ENCODE data around the gene DOLPP1. TPM values are rescaled to one million over a fixed set of nuclear protein-coding genes. Genes with fewer than 3 reads are reported as not detected.

The DOLPP1 gene
- total and polyA plus RNA-seq, 4 donors: 14.6 to 15.6 (median 15.0) TPM

GRCh38 chr9:129074106-129074505 lies 6.8 kb upstream of the DOLPP1 start:
- H3K4me3 ChIP-seq (ENCODE audit: low read depth in 1 of 3, low read length in 3 of 3): no peak overlapping the region
- H3K27me3 ChIP-seq (ENCODE audit: control insufficient read depth in 4 of 4, insufficient read depth in 4 of 4, low read length in 3 of 4): no peaks in the 10 kb centered on the region
- no peak overlapping the region for H3K27ac ChIP-seq (ENCODE audit: low read depth in 1 of 2, low read length in 2 of 2)
- H3K36me3 ChIP-seq (ENCODE audit: control insufficient read depth in 4 of 4, insufficient read depth in 3 of 4, low read depth in 1 of 4, low read length in 3 of 4): no peaks in the 10 kb centered on the region
- H3K4me1 ChIP-seq (ENCODE audit: control insufficient read depth in 4 of 4, insufficient read depth in 4 of 4, low read length in 3 of 4): peaks cover 25 to 65% (median 52%) of the 10 kb centered on the region in 4 donors
- H3K9ac ChIP-seq (ENCODE audit: low read depth in 1 of 2, low read length in 2 of 2): no peak overlapping the region
- WGBS: 88% methylated on average over 3 of the region's 3 CpGs
- no peaks in the 10 kb centered on the region for H3K9me3 ChIP-seq (ENCODE audit: control insufficient read depth in 4 of 4, low read length in 3 of 4)
- no peak for DNase-seq (ENCODE audit: low spot score)
- no peak for TF ChIP-seq HNF4G (IDR thresholded peaks at IDR 0.05)

- H3K9ac ChIP-seq (ENCODE audit: low read depth in 1 of 2, low read length in 2 of 2): no peak overlapping the region
- 56% methylated on average over 16 of the region's 16 CpGs for WGBS
- peak overlapping the region; percentile 15 to 46 for H3K27ac ChIP-seq (ENCODE audit: low read depth in 1 of 2, low read length in 2 of 2)
- H3K27me3 ChIP-seq (ENCODE audit: control insufficient read depth in 4 of 4, insufficient read depth in 4 of 4, low read length in 3 of 4): no peaks in the 10 kb centered on the region
- no peaks in the 10 kb centered on the region for H3K9me3 ChIP-seq (ENCODE audit: control insufficient read depth in 4 of 4, low read length in 3 of 4)
- H3K4me3 ChIP-seq (ENCODE audit: low read depth in 1 of 3, low read length in 3 of 3): no peak overlapping the region
- peaks cover 16 to 62% (median 51%) of the 10 kb centered on the region in 4 donors for H3K4me1 ChIP-seq (ENCODE audit: control insufficient read depth in 4 of 4, insufficient read depth in 4 of 4, low read length in 3 of 4)
- no peaks in the 10 kb centered on the region for H3K36me3 ChIP-seq (ENCODE audit: control insufficient read depth in 4 of 4, insufficient read depth in 3 of 4, low read depth in 1 of 4, low read length in 3 of 4)
- DNase-seq (ENCODE audit: low spot score): peak; percentile 54
- peak in 1 of 2 donors; percentile 40 for TF ChIP-seq RAD21 (IDR thresholded peaks at IDR 0.05)
- peak; percentile 48 for TF ChIP-seq REST (IDR thresholded peaks at IDR 0.05)
- peak; percentile 48 for TF ChIP-seq FOXA1 (IDR thresholded peaks at IDR 0.05)
- TF ChIP-seq JUND (IDR thresholded peaks at IDR 0.05): peak in 1 of 2 donors; percentile 28
- TF ChIP-seq EGR1 (IDR thresholded peaks at IDR 0.05; ENCODE audit: low read depth in 2 of 2): no peak
- TF ChIP-seq TAF1 (conservative IDR thresholded peaks at IDR 0.05): no peak
- TF ChIP-seq YY1 (IDR thresholded peaks at IDR 0.05): peak; percentile 47
- peak; percentile 66 for TF ChIP-seq MAX (IDR thresholded peaks at IDR 0.05)
- TF ChIP-seq RXRA (IDR thresholded peaks at IDR 0.05): peak; percentile 94 to 95
- no peak for TF ChIP-seq FOXA2 (IDR thresholded peaks at IDR 0.05)
- peak; percentile 94 for TF ChIP-seq HNF4G (IDR thresholded peaks at IDR 0.05)
- no peak for TF ChIP-seq ZBTB33 (IDR thresholded peaks at IDR 0.05)
- peak; percentile 38 for TF ChIP-seq NR2F2 (IDR thresholded peaks at IDR 0.05)
- no peak for TF ChIP-seq GABPA (IDR thresholded peaks at IDR 0.05 in 1 of 2, conservative IDR thresholded peaks at IDR 0.05 in 1 of 2)
- peak; percentile 92 for TF ChIP-seq SP1 (IDR thresholded peaks at IDR 0.05)
- no peak for TF ChIP-seq CTCF (IDR thresholded peaks at IDR 0.05; ENCODE audit: low read depth, low read length, missing input control)
- TF ChIP-seq ATF3 (IDR thresholded peaks at IDR 0.05): no peak
- peak; percentile 98 for TF ChIP-seq HNF4A (conservative IDR thresholded peaks at IDR 0.05)
Measured at GRCh38 chr9:129075996-129076639, 4.8 kb upstream of the DOLPP1 start.
